Endothelial cell of umbilical vein (primary cell): ENCODE measurements around the gene NDUFB1.

Experiments
- EZH2 ChIP-seq: IDR thresholded peaks from 2 replicates; pipeline ENCODE4 v1.6.1; 2012; ENCODE audit warnings: borderline replicate concordance, low read depth, mild to moderate bottlenecking, moderate library complexity, low read length, inconsistent platforms; ENCODE audit not compliant: severe bottlenecking
- JUN ChIP-seq: IDR thresholded peaks from 2 replicates; pipeline ENCODE4 v1.6.1; 2011; ENCODE audit warnings: borderline replicate concordance, low read depth; ENCODE audit not compliant: insufficient read length, insufficient read depth
- POLR2A ChIP-seq: IDR thresholded peaks from 2 replicates; pipeline ENCODE4 v1.6.1; 2012; ENCODE audit warnings: low read depth, mild to moderate bottlenecking, control low read depth, low read length
- POLR2AphosphoS5 ChIP-seq: IDR thresholded peaks from 2 replicates; pipeline ENCODE4 v1.6.1; 2012; ENCODE audit warnings: low read depth, mild to moderate bottlenecking, control low read depth, low read length, moderate library complexity; ENCODE audit not compliant: insufficient read depth
- TF ChIP-seq, protein P1 (sequence below), 2 donors: IDR thresholded peaks; 1 replicate in 1 of 2; 2 replicates in 1 of 2; pipeline ENCODE4 v1.5.1; 2011; ENCODE audit warnings: low read length in 2 of 2, mild to moderate bottlenecking in 2 of 2, moderate library complexity in 2 of 2, control low read depth in 1 of 2, inconsistent platforms in 1 of 2, low read depth in 1 of 2; ENCODE audit not compliant: insufficient read depth in 1 of 2; ENCODE audit errors: extremely low read depth in 1 of 2
- TF ChIP-seq, protein P2 (sequence below): IDR thresholded peaks from 2 replicates; pipeline ENCODE4 v1.6.1; 2011; ENCODE audit not compliant: insufficient read depth, insufficient read length

DNA sequence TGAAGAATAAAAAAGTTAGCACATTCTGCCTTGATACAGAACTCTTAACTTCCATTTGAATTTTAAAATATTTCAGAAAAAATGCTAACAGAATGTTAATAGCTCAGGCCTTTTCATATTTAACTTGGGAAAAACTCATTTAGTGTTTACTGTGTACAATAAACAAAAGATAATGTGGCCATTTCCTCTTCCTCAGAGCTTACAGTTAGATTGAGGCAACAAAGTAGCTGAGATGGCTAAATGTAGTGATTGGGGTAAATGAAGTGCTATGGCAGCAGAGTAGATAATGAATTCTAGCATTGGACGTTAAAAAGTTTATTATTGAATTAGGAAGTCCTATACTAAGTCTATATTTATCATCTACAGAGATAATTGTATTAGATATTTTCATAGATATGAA lies 12.9 kb upstream of the NDUFB1 start:
- TF ChIP-seq EZH2 (no peak), POLR2AphosphoS5 (no peak), JUN (no peak), POLR2A (no peak)
- TF ChIP-seq, protein P1, sequence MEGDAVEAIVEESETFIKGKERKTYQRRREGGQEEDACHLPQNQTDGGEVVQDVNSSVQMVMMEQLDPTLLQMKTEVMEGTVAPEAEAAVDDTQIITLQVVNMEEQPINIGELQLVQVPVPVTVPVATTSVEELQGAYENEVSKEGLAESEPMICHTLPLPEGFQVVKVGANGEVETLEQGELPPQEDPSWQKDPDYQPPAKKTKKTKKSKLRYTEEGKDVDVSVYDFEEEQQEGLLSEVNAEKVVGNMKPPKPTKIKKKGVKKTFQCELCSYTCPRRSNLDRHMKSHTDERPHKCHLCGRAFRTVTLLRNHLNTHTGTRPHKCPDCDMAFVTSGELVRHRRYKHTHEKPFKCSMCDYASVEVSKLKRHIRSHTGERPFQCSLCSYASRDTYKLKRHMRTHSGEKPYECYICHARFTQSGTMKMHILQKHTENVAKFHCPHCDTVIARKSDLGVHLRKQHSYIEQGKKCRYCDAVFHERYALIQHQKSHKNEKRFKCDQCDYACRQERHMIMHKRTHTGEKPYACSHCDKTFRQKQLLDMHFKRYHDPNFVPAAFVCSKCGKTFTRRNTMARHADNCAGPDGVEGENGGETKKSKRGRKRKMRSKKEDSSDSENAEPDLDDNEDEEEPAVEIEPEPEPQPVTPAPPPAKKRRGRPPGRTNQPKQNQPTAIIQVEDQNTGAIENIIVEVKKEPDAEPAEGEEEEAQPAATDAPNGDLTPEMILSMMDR (IDR thresholded peaks at IDR 0.05; ENCODE audit: extremely low read depth in 1 of 2, insufficient read depth in 1 of 2, low read depth in 1 of 2, low read length in 2 of 2), result no peak
- TF ChIP-seq, protein P2, sequence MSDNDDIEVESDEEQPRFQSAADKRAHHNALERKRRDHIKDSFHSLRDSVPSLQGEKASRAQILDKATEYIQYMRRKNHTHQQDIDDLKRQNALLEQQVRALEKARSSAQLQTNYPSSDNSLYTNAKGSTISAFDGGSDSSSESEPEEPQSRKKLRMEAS, result no peak
